ENCODE results near the gene YRDC. TPM values are rescaled to one million over a fixed set of nuclear protein-coding genes. Genes with fewer than 3 reads are reported as not detected.

Gene YRDC
- total RNA-seq, 1 donor from 2014 or later, result 28.1 TPM

DNA sequence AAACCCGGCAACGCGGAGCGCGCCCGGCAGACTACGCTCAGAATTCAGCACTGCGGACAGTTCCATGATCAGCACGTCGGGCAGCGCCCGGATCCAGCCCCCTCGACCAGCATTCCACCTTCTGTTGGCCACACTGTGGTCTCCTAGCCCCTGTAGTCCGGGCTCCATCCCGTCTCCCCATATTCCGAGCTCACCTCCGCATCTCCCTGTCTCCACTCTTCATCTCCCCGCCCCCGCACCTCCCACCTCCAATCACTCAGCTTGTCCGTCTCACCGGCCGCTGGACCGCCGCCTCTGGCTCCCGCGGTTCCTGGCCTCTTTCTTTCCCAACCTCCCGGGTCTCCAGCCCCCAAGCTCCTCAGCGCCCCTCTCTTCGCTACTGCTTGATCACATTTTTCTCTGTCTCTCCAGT is 43.6 kb downstream of the YRDC start:
- Histone ChIP-seq H3K4me3 (ENCODE audit: insufficient read depth, low read depth, low read length) (no peak overlapping the region), H3K4me2 (ENCODE audit: low read length) (peak overlapping the region; percentile 26), H2AFZ (ENCODE audit: low read depth, low read length) (no peak overlapping the region), H3K27me3 (ENCODE audit: insufficient read depth, low read length) (peaks cover 56% of the 10 kb centered on the region), H3K36me3 (ENCODE audit: insufficient read depth, low read length) (no peaks in the 10 kb centered on the region), H4K20me1 (ENCODE audit: insufficient read depth, low read length) (no peaks in the 10 kb centered on the region), H3K27ac (ENCODE audit: low read depth, low read length) (no peak overlapping the region), H3K4me1 (ENCODE audit: insufficient read depth, low read length) (no peaks in the 10 kb centered on the region), H3K9me3 (ENCODE audit: insufficient read depth, low read depth, low read length) (peaks cover 4% of the 10 kb centered on the region), H3K79me2 (ENCODE audit: insufficient read depth, low read length) (no peaks in the 10 kb centered on the region), H3K9ac (ENCODE audit: low read length) (no peak overlapping the region)
- FAIRE-seq (no peak), DNase-seq (ENCODE audit: low read depth) (peak; percentile 16)
- peaks cover 2% of the 10 kb centered on the region for H3K36me3 Mint-ChIP-seq (ENCODE audit: low read depth, unreplicated experiment)
- no peaks in the 10 kb centered on the region for H3K4me1 Mint-ChIP-seq (ENCODE audit: low read depth, unreplicated experiment)
- no peak overlapping the region for H3K4me3 Mint-ChIP-seq (ENCODE audit: unreplicated experiment)
- peaks cover 81% of the 10 kb centered on the region for H3K27me3 Mint-ChIP-seq (ENCODE audit: low read depth, unreplicated experiment)
- no peaks in the 10 kb centered on the region for H3K9me3 Mint-ChIP-seq (ENCODE audit: unreplicated experiment)
- H3K27ac Mint-ChIP-seq (ENCODE audit: unreplicated experiment), result no peak overlapping the region
- peak; percentile 67 for TF ChIP-seq EZH2 (IDR thresholded peaks at IDR 0.05; ENCODE audit: insufficient read depth, low read length)
- no peak for TF ChIP-seq CTCF (IDR thresholded peaks at IDR 0.05; ENCODE audit: insufficient read depth, low read depth, low read length)

DNA sequence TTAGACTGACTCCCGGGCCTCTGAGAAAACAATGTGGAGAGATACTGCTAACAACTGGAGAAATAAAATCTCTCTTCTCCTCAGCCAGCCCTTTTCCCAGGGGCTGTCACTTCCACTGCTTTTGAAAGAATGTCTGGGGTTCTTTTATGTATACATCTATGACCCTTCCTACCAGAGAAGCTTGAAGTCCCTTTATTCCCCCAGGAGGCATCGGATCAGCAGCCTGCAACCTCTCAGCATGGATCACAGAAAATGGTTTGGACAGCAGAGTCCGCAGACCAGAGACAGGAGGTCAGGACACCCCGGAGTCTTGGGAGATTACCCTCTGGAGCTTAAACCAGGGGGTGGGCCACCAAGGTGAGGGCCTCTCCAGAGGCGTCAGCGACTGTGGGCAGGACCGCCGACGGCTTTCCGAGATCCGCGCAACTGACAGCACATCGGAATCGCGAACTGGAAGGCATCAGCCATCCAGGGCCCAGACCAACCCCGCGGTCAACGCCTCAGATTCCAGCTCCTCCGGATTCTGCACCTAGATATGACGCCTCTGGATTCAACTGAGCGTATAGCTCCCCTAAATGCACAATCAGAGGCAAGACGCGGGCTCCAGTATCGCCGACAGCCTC is 44.1 kb downstream of the YRDC start:
- no peak overlapping the region for H3K4me3 ChIP-seq (ENCODE audit: insufficient read depth, low read depth, low read length)
- no peak overlapping the region for H3K27ac Mint-ChIP-seq (ENCODE audit: unreplicated experiment)

More for the DNA sequence above, 44.1 kb downstream of the YRDC start:
- FAIRE-seq (no peak), DNase-seq (ENCODE audit: low read depth) (no peak)
- H3K9me3 ChIP-seq (ENCODE audit: insufficient read depth, low read depth, low read length), result peaks cover 4% of the 10 kb centered on the region
- Mint-ChIP-seq H3K36me3 (ENCODE audit: low read depth, unreplicated experiment) (peaks cover 2% of the 10 kb centered on the region), H3K4me1 (ENCODE audit: low read depth, unreplicated experiment) (no peaks in the 10 kb centered on the region), H3K27me3 (ENCODE audit: low read depth, unreplicated experiment) (peaks cover 76% of the 10 kb centered on the region), H3K9me3 (ENCODE audit: unreplicated experiment) (no peaks in the 10 kb centered on the region), H3K4me3 (ENCODE audit: unreplicated experiment) (no peak overlapping the region)
- peaks cover 59% of the 10 kb centered on the region for H3K27me3 ChIP-seq (ENCODE audit: insufficient read depth, low read length)
- H2AFZ ChIP-seq (ENCODE audit: low read depth, low read length), result no peak overlapping the region
- H3K79me2 ChIP-seq (ENCODE audit: insufficient read depth, low read length), result no peaks in the 10 kb centered on the region
- H4K20me1 ChIP-seq (ENCODE audit: insufficient read depth, low read length), result no peaks in the 10 kb centered on the region
- peak overlapping the region; percentile 26 for H3K4me2 ChIP-seq (ENCODE audit: low read length)
- no peak overlapping the region for H3K9ac ChIP-seq (ENCODE audit: low read length)
- no peaks in the 10 kb centered on the region for H3K36me3 ChIP-seq (ENCODE audit: insufficient read depth, low read length)
- no peak overlapping the region for H3K27ac ChIP-seq (ENCODE audit: low read depth, low read length)
- H3K4me1 ChIP-seq (ENCODE audit: insufficient read depth, low read length), result no peaks in the 10 kb centered on the region
- TF ChIP-seq CTCF (IDR thresholded peaks at IDR 0.05; ENCODE audit: insufficient read depth, low read depth, low read length) (no peak), EZH2 (IDR thresholded peaks at IDR 0.05; ENCODE audit: insufficient read depth, low read length) (no peak)

Data from astrocyte (in vitro differentiated cells and primary cell).